SIG-M5 (cell line): ENCODE data around the gene ANO2.
"Not testable (repeated sequence)": the region's sequence is repeated elsewhere in the genome, so short reads cannot be mapped to it uniquely, and the experiment has no call there.

Source experiments
- DNase-seq: peaks from one replicate; lab custom pipeline; 2025; lab: John Stamatoyannopoulos, UW

The ANO2 gene

DNA sequence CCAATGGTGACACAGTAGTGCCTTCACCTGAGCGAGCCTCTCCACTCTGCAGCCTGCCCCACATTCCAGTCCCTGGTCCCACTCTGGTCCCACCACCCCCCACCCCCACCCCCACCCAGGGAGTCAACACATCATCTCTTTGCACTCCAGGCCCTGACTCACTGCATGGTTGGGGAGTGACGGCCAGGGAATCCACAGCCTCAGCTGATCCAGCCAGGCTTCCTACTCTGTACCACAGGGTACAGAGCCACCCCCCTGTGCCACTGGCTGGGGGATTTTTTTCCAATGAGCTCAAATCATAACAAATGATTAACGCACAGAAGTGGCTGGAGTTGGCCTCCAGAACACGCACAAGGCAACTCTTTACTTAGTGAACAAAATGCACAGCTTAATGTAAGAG lies 279.4 kb downstream of the ANO2 start:
- DNase-seq, result no peak

DNA sequence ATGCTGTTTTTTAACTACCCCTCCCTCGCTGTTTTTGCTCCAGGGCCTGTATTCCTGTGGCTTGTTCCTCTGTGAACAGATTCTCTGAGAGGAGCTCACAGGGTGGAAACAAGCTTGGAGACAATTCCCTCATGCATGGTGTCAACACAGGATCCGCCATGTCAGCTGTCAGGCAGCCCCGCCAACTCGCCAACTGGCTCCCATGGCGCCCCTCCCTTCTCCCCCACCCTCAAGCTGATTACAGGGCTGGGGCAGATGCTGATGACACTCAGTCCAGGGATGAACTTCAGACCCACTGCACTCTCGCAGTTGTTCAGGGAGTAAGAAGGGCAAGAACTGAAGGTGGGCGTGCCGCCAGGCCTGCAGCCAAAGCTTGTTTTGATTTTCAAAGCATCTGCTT lies 283.2 kb downstream of the ANO2 start:
- no peak for DNase-seq

DNA sequence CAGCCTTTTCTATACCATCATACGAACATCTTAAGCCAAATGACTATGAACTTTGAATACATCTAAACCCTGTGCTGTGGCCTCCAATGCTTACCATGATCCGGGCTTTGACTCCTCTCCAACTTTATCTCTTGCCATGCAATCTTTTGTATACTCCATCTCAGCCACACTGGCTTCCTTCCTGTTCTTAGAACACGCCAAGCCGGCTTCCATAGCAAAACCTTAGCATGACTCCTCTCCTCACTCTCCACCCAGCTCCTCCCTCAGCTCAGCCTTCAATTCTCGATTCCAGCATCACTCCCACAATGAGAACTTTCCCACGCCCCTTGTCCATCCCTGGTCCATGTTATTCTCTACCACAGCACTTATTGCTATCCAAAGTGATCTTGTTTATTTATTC lies 284.8 kb downstream of the ANO2 start:
- no peak for DNase-seq

DNA sequence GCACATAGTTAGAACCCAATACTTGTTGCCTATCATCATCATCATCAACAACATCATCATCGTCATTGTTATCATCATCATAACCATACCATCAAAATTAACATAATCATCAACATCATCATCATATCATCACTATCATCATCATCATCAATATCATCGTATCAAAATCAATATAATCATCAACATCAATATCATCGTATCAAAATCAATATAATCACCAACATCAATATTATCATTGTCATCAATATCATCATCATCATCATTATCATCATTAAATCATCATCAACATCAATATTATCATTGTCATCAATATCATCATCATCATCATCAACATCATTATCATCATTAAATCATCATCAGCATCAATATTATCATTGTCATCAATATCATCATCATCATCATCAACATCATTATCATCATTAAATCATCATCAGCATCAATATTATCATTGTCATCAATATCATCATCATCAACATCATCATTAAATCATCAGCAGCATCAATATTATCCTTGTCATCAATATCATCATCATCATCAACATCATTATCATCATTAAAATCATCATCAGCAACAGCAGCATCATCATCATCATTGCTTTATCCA lies 286.6 kb downstream of the ANO2 start:
- DNase-seq, result not testable (repeated sequence)

DNA sequence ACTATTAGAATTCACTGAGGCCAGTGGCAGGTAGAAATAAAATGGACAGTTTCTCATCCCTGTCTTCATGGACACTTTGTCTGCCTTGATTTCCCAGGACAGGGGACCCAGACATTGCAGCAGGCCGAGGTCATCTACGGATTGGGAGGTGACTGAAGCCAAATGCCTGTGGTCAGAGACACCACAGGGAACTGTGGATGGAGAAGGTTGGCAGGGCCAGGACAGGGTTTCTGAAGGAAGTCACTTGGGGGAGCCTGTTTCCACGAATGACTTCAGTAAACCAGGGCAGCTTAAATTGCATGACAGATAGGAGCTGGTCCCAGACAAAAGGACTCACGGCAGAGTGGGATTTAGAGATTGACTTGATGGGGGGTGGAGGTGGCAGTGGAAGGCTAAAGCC lies 288.2 kb downstream of the ANO2 start:
- DNase-seq, result no peak

DNA sequence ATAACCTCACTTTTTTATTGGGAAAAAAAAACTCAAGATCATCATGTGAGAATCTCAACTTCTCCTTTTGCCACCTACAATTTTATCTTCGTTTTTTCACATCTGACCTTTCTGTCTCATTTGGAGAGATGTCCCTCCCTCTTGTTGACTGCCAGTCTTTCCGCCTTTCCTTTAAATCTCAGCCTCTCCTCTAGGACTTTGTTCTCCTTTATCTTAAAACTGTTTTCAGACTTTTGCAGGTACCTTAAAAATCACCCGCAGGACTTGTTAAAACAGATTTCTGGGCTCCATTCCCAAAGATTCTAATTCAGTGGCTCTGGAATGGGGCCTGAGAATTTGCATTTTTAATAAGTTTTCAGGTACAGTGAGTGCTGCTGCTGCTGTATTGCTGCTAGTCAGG lies 289.9 kb downstream of the ANO2 start:
- DNase-seq, result no peak

DNA sequence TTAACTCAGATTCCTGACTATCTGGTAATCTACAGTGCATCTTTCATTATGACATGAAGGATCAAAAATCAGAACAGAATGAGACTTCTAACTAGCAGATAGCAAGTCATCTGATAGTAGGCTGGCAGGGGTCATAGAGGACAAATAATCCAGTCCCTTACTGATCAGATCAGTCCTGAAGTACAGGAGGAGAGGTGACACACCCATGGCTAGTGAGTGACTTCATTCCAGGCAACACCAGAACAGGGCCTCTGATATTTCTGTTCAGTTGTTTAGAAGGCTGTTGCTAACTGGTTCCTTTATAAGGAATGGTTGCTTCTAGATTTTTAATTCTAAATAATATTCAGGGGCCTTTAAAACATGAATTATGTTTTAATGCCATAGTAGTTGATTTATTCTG lies 291.0 kb downstream of the ANO2 start:
- DNase-seq, result no peak

DNA sequence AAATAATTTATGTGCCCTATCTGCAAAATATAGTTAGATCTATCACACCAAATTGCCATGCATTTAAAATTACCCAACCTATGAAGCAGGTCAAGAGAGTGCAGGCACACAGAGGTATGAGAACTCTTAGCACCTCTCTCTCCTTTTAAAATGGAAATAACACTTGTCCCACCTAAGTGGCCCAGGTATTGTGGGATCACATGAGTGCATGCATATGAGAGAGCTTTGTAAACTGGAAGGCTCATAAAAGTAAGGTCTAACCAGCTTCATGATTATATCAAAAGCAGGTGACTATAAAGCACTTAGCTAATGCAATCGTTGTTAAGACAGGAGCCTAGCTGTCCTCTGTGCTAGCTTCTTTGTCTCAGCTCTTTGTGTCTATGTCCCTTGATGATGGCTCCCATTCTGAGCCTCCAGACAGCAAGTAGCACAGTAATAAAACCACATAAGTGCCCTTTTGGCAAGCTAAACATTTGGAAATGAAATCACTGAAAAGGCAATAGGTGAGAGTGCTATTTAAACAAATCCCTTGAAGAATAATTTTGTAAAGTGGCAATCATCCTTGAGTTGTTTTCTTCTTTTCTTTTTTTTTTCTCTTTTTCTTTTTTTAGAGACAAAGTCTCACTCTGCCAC lies 294.1 kb downstream of the ANO2 start:
- no peak for DNase-seq

DNA sequence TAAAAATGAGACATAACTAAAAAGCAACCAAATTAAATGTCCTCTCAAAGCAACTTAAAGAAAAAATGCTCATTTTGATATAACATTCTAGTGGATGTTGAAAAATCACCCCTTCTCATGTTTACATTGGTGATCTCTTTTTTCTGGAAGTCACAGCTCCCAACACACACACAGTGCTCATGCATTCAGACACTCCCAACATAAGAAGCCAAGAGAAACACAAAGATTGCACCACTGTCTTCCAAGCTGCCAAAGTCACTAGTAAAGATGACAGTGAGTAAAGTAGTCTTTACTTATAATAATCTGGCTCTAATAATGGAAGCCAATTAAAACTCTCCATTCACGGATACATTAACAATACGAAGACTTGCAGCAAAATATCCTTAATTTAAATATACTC lies 294.8 kb downstream of the ANO2 start:
- DNase-seq, result no peak

DNA sequence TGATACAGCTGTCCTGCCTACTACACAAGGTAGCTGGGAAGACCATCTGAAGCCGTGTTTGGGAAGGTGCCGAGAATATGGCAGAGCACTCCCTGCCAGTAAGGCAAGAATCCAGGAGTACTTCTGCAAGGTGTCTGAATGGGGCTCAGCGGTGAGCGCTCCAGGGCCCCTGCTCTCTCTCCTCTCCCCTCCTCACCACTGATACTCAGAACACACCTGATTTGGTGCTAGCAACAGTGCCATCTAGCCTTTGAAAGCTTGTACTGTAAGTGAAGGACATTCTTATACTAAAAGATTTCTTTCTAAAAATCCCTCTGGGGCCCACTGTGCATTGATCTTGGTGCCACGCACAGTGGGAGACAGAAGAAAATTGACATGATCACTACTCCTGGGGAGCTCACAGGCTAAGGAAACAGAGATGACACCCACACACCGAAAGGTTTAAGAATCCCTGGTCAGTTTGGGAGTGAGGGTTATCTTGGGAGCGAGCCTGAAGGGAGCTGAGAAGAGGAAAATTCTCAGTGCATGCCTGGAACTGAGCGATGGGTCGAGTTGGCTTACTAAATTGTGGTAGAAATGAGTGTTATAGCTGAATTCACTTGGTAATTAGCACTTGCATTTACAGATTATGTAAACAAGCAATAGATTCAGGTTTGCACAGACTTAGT lies 296.2 kb downstream of the ANO2 start:
- no peak for DNase-seq

DNA sequence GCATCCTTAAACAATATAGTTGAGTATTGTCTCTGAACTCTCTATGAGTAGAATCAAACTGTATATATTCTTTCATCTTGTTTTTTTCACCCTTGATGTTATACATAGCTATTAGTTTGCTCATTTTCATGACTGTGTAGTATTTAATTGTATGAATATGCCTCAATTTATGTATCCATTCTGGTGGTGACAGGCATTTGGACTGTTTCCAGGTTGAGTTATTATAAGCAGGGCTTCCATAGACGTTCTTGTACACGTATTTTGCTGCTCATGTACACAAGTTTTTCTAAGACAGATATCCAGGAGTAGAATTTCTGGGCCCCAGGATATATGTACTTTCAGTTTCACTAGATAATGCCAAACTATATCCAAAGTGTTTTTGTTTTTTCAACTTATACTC lies 301.8 kb downstream of the ANO2 start:
- DNase-seq, result no peak

DNA sequence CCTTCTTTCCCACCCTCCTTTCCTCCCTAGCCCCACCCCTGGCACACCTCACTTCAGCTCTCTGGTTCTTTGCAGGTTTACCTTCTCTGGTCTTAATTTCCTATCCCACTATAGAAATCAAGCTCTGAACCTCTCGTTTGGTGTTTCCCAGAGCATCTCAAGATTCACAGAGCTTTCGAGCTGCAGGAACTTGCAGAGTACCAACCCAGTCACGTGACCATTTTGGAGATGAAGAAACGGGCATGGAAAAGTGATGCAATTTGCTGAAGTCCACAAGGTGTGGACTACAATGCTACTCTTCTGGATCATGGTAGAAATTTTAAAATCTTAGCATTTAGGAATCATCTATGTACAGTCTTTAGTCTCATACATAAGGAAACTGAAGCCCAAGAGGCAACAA lies 307.4 kb downstream of the ANO2 start:
- DNase-seq, result no peak

DNA sequence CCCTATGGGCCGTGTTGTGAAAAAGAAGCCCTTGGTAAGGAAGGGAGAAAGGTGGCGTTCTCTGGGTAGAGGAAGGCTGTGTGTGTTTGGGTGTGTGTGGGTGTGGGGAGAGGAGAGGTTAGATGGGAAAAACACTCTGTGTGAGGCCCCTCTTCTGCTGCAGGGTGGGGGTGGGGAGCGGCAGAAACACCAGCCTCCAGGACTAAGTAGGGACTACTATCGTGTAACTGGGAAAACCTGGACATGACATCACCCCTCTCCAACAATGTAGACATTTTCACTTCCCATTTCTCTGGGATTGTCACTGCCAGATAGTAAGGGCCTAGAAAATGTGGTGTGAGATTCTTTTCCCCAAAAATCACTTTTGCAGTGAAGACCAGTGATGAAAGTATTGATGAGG lies 308.2 kb downstream of the ANO2 start:
- no peak for DNase-seq

DNA sequence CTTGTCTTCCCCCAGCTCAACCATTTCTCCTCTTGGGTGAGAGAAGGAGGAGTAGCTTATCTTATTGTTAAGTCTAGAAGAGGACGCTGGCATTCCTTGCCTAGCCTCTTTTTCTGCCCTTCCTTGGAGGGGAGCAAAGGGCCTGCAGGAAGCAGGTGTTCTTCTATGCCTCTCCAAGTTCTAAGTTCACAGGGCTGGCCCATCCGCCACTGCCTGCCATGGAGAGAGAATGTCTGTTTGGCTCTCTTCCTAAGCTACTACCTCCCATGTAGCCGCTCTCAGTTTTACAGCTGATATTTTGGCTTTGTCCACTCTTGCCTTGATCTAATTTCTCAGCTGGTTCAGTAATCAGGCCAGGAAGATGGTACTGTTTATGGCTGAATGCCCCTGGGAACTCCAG lies 312.0 kb downstream of the ANO2 start:
- no peak for DNase-seq

DNA sequence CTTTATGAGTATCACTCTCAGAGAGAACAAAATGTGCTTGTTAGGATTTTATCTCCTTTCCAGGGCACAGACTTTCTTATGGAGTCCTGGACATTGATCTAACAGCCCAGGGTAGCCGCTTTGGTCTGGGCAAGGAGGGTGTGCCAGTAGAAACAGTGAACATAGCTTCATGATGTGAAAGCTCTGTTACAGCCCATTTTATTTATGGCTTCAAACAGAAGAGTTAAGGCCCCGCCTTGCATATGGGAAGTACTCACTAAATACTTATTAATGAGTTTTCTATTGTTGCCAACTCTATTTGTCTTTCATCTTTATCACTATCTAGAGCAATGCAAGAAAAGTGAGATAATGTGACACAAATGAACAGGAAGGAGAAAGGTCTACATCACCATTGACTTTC lies 312.6 kb downstream of the ANO2 start:
- no peak for DNase-seq

DNA sequence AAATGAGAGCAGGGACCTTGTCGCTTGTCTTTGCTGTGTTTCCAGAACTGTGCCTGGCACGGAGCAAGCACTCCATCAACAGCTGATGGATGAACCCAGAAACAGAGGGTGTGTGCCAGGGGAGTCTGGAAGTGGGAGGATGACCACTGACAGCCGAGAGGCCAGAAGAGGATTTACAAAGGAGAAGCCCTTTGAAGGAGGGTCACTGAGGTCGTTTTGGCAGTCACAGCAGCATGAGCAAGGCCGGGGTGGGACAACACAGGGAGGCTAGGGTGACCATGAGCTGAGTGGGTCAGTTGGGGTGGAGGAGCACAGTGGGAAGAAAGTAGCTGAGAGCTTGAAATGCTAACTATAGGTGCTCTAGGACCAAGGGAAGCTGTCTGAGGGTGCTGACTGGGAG lies 313.6 kb downstream of the ANO2 start:
- DNase-seq, result no peak

DNA sequence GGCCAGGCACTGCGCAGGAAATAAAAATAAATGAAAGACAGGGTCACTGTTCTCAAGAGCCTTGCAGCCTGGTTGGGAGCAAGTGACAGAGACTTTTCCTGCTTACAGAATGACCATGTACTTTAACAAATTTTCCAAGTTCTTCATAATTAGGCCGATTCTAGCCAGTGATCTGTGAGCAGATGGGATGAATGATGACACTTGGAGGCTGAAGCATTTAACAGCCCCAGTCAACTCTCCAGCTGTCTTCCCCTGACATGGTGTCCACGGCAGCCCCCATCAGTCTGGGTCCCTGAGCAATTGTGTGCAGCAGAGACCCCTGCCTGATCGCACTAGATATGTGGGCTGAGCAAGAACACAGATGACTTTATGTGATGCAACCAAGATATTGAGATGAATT lies 314.3 kb downstream of the ANO2 start:
- no peak for DNase-seq

DNA sequence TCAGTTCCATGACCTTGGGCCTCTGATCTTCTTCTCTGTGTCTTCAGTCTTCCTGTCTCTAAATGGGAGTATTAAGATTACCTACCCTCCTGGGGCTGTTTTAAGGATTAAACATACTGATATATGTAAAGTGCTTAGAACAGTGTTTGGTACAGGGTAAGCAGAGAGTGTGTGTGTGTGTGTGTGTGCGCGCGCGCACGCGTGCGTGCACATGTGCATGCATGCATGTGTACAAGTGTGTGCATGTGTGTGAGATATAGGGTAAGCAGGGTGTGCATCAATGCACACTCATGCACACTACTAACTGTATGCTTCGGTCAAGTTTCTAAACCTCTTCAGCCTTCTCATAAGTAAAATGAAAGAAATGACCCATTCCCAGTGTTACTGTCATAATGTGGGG lies 316.6 kb downstream of the ANO2 start:
- no peak for DNase-seq

DNA sequence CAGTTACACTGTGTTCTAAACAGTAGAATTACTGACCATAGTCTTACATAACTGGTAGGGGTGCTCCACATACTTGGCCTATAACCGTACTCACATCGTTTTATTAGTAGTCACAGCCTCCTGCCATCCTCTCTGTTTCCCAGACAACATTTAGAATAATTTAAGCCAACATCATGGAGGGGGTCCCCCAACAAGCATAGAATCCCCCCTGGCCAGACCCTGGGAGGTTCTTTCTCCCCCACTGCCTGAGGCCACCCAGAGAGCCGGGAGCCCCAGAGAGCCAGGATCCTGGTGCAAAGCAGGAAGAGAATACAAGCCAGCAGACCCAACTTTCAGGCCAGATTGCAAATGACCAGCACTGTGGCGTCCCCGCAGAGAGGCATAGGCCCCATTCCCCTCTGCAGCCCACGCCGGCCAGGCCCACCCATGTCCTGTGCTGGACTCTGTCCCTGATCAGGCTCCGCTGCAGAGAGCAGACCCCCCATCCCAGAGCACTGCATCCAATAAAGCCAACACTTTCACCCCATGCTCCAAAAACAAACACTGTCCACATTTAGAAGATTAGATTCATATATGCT lies 317.9 kb downstream of the ANO2 start:
- no peak for DNase-seq

DNA sequence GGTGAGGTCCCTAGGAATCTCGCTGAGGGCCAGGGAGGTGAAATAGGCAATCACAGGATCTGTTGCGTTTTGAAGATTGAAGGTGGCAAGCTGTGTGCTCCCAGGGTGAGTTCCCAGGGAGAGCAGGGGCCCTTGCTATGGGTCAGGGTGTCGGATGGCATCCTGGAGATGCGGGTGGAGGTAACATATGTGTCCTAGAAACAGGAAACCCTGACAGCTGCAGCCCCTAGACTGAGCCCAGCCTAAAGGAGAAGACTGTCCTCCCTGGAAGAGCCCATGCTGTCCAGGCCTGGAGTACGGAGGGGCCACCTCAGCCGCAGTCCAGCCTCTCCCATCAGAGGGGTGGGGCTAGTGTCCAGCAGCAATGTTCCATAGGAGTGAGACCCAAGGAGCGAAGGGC lies 318.9 kb downstream of the ANO2 start:
- DNase-seq, result no peak

DNA sequence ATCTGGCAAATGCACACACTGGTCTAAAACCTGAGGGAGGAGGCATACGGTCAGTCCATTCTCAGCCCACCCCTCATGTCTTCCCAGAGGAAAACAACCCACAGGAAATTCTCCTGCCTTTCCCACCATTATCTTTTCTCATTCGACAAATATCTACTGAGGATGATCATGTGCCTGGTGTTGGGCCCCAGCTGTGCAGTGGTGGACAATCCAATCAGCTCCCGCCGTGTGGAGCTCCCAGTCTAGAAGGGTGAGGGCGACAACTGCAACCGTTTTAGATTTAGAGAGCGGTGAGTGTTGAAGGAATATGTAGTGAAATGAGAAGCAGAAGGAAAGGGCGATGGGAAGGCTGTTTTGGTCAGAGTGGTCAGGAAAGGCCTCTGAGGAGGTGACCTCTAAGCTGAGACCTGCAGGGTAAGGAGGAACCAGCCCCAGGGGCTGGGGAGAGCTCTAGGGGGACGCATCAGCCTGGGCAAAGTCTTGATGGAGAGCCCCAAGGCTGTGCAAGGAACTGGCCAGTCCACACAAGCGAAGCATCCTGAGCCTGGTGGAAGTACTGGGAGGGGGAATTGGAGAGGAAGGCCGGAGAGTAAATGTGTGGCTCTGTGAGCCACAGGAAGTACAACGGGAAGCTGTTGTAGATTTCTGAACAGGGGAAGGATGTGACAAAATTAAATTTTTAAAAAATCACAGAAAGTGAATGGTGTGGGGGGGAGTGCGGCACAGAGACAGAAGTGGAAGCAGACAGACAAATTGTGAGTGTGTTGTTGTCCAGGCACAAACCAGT lies 320.4 kb downstream of the ANO2 start:
- no peak for DNase-seq

DNA sequence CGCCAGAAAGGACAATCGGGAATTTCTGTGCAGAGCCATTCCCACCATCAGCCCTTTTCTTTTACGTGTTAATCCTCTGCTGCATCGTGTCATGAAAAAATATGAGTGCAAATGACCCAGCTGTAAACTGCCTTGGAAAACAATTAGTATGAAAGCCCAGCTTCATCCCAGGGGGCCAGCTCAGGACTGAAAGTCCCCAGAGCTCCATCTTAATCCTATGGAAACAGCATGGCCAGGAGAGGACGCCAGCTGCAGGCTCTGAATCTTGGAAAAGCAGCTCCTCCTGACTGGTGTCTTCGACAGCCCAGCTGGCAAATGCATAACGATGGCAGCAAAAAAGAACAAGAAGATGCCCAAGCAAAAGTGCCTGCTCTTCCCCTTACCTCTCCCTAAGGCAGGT lies 321.6 kb downstream of the ANO2 start:
- no peak for DNase-seq

DNA sequence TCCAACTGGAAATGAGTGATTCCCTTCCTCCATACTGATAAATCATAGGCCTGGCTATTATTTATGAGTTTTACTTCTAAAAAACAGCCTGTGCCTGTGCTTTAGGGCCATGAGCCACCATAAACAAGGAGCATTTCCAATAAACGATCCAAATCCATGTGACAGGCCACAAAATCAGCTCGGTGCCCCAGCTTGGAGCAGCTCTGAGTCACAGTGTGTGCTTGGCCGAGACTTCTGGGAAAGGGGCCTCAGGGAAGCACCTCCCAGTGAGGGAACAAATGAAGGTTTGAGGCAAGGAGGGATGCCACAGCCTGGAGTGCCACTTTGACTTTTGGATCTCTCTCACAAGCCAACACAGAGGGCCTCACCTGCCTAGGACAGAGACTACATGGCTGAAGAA lies 322.8 kb downstream of the ANO2 start:
- DNase-seq, result no peak
